Fibroblast of the aortic adventitia (primary cell): ENCODE measurements around the gene PRKN. TPM values are rescaled to one million over a fixed set of nuclear protein-coding genes. Genes with fewer than 3 reads are reported as not detected.

Source experiments
- DNase-seq: peaks from one replicate; pipeline ENCODE4 v3.0.0-alpha.2; 2010; ENCODE audit warnings: low read depth
- H3K4me3 ChIP-seq: 2 replicates; pipeline ENCODE4 v1.5.1; 2011; ENCODE audit warnings: low read depth, mild to moderate bottlenecking, control low read depth, low read length, moderate library complexity
- CTCF ChIP-seq: IDR thresholded peaks from 2 replicates; pipeline ENCODE4 v1.5.1; 2011; ENCODE audit warnings: mild to moderate bottlenecking, low read length, control low read depth, inconsistent platforms; ENCODE audit not compliant: insufficient read depth
- total RNA-seq: library from RNA; depleted of rRNA; stranded (reverse); fragments of >200 nt; gene quantifications from 2 replicates; pipeline ENCODE4 v1.2.3, GENCODE V29; 2012; ENCODE audit warnings: low replicate concordance

The PRKN gene
- total RNA-seq, 1 donor: 2.0 TPM

GRCh38 chr6:161963634-161964234 lies 763.8 kb downstream of the PRKN start:
- no peak overlapping the region for H3K4me3 ChIP-seq
- no peak for TF ChIP-seq CTCF
- no peak for DNase-seq

- DNase-seq: no peak
- no peak for TF ChIP-seq CTCF
- no peak overlapping the region for H3K4me3 ChIP-seq
Measured at GRCh38 chr6:161963181-161963580, 764.4 kb downstream of the PRKN start.

GRCh38 chr6:161961796-161962195 lies 765.8 kb downstream of the PRKN start:
- no peak overlapping the region for H3K4me3 ChIP-seq
- DNase-seq: no peak

GRCh38 chr6:161961046-161961445 lies 766.5 kb downstream of the PRKN start:
- no peak for DNase-seq
- TF ChIP-seq CTCF: no peak

More at GRCh38 chr6:161961796-161962195, 765.8 kb downstream of the PRKN start:
- no peak for TF ChIP-seq CTCF

GRCh38 chr6:161959072-161959471 lies 768.5 kb downstream of the PRKN start:
- no peak overlapping the region for H3K4me3 ChIP-seq
- DNase-seq: no peak
- TF ChIP-seq CTCF: no peak

More at GRCh38 chr6:161961046-161961445, 766.5 kb downstream of the PRKN start:
- no peak overlapping the region for H3K4me3 ChIP-seq

GRCh38 chr6:161956082-161956481 lies 771.5 kb downstream of the PRKN start:
- no peak overlapping the region for H3K4me3 ChIP-seq
- no peak for DNase-seq
- TF ChIP-seq CTCF: no peak

- no peak for TF ChIP-seq CTCF
- no peak for DNase-seq
- H3K4me3 ChIP-seq: no peak overlapping the region
Measured at GRCh38 chr6:161954699-161955276, 772.8 kb downstream of the PRKN start.
